Loucy (cell line): Measurements from ENCODE around the gene MED29.

Source experiments
- H2AFZ ChIP-seq: fragments of 200-600 bp; sonication (generic); 2 replicates; pipeline ENCODE4 v1.6.0; 2016; ENCODE audit warnings: antibody characterized with exemption, mild to moderate bottlenecking, low read length, moderate library complexity
- H3F3A ChIP-seq: fragments of 200-600 bp; 2 replicates; pipeline ENCODE4 v1.6.0; 2016; ENCODE audit warnings: antibody characterized with exemption, low read depth, mild to moderate bottlenecking
- H3K27me3 ChIP-seq: fragments of 200-600 bp; sonication (generic); 2 replicates; pipeline ENCODE4 v1.6.1; 2014; ENCODE audit warnings: low read length, mild to moderate bottlenecking; ENCODE audit not compliant: insufficient read depth, poor library complexity, severe bottlenecking
- H3K36me3 ChIP-seq: fragments of 200-600 bp; sonication (generic); 2 replicates; pipeline ENCODE4 v1.6.1; 2016; ENCODE audit warnings: low read length; ENCODE audit not compliant: insufficient read depth
- H3K4me1 ChIP-seq: fragments of 200-600 bp; sonication (generic); 2 replicates; pipeline ENCODE4 v1.5.1; 2014; ENCODE audit warnings: low read length, mild to moderate bottlenecking; ENCODE audit not compliant: insufficient read depth, poor library complexity, severe bottlenecking
- H3K4me2 ChIP-seq: fragments of 200-600 bp; sonication (generic); 2 replicates; pipeline ENCODE4 v1.6.0; 2014; ENCODE audit warnings: antibody characterized with exemption, low read length, low read depth, mild to moderate bottlenecking; ENCODE audit not compliant: poor library complexity, severe bottlenecking
- H3K4me3 ChIP-seq: fragments of 200-600 bp; sonication (generic); 2 replicates; pipeline ENCODE4 v1.5.1; 2014; ENCODE audit warnings: low read length, mild to moderate bottlenecking, mixed read lengths; ENCODE audit not compliant: poor library complexity, severe bottlenecking
- H3K79me2 ChIP-seq: fragments of 200-600 bp; sonication (generic); 2 replicates; pipeline ENCODE4 v1.6.1; 2014; ENCODE audit warnings: low read length; ENCODE audit not compliant: insufficient read depth
- H3K9ac ChIP-seq: fragments of 200-600 bp; sonication (generic); 2 replicates; pipeline ENCODE4 v1.6.0; 2014; ENCODE audit warnings: mild to moderate bottlenecking, low read depth, low read length, moderate library complexity; ENCODE audit not compliant: poor library complexity, severe bottlenecking
- H3K9me2 ChIP-seq: fragments of 200-600 bp; sonication (generic); replicated peaks from 2 replicates; pipeline ENCODE4 v1.6.1; 2016; ENCODE audit warnings: low read depth, low read length, mixed read lengths
- H3K9me3 ChIP-seq: fragments of 200-600 bp; sonication (generic); 2 replicates; pipeline ENCODE4 v1.6.1; 2014; ENCODE audit warnings: mild to moderate bottlenecking, antibody characterized with exemption, low read length, low read depth; ENCODE audit not compliant: insufficient read depth
- H4K20me1 ChIP-seq: fragments of 200-600 bp; sonication (generic); 2 replicates; pipeline ENCODE4 v1.6.0; 2014; ENCODE audit warnings: antibody characterized with exemption, low read length, mild to moderate bottlenecking; ENCODE audit not compliant: insufficient read depth, poor library complexity, severe bottlenecking
- EZH2phosphoT487 ChIP-seq: fragments of 200-600 bp; IDR thresholded peaks from 2 replicates; pipeline ENCODE4 v1.6.1; 2018; ENCODE audit warnings: antibody characterized with exemption, mild to moderate bottlenecking, moderate library complexity, borderline replicate concordance
- TF ChIP-seq, protein P1 (sequence below): fragments of 200-600 bp; sonication (generic); conservative IDR thresholded peaks from 2 replicates; pipeline ENCODE4 v1.5.1; 2014; ENCODE audit warnings: mild to moderate bottlenecking, antibody characterized with exemption, low read length

The MED29 gene

DNA sequence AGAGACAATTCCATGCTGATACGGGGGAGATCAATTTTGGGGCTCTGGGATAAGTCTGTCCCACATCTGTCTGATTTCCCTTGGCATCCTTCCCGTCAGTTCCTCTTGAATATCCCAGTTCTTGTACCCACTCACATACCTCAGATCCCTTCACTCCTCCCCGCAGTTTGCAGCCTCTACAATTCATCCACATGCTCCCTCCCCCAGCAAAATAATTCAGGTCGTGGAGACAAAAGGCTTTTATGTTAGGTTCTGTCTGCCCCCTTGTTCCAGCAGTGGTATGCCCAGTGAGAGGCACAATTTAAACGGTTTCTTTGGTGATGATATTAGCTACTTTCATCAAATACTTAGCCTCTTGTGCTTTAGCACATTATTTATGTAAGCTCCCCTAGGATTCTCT is 35.0 kb downstream of the MED29 start:
- Histone ChIP-seq H3K9me3 (no peaks in the 10 kb centered on the region), H2AFZ (no peak overlapping the region), H3F3A (no peaks in the 10 kb centered on the region), H3K4me2 (no peak overlapping the region), H3K9ac (no peak overlapping the region), H4K20me1 (no peaks in the 10 kb centered on the region), H3K36me3 (peaks cover 10% of the 10 kb centered on the region; the same call in 1 of the 2 replicates), H3K27me3 (no peaks in the 10 kb centered on the region), H3K4me3 (no peak overlapping the region), H3K9me2 (no peaks in the 10 kb centered on the region), H3K4me1 (no peaks in the 10 kb centered on the region), H3K79me2 (no peaks in the 10 kb centered on the region)
- TF ChIP-seq EZH2phosphoT487 = no peak
- TF ChIP-seq, protein P1, sequence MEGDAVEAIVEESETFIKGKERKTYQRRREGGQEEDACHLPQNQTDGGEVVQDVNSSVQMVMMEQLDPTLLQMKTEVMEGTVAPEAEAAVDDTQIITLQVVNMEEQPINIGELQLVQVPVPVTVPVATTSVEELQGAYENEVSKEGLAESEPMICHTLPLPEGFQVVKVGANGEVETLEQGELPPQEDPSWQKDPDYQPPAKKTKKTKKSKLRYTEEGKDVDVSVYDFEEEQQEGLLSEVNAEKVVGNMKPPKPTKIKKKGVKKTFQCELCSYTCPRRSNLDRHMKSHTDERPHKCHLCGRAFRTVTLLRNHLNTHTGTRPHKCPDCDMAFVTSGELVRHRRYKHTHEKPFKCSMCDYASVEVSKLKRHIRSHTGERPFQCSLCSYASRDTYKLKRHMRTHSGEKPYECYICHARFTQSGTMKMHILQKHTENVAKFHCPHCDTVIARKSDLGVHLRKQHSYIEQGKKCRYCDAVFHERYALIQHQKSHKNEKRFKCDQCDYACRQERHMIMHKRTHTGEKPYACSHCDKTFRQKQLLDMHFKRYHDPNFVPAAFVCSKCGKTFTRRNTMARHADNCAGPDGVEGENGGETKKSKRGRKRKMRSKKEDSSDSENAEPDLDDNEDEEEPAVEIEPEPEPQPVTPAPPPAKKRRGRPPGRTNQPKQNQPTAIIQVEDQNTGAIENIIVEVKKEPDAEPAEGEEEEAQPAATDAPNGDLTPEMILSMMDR = no peak

DNA sequence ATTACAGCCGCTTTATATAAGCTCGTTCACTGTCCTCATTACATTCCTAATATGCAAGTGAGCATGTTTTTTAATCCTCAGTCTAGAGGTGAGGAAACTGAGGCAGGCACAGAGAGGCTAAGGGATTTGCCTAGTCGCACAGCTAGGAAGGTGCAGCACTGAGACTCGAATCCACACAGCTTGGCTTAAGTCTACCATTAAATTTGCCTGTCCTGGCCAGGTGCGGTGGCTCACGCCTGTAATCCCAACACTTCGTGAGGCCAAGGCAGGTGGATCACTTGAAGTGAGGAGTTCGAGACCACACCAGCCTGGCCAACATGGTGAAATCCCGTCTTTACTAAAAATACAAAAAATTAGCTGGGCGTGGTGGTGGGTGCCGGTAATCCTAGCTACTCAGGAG is 36.5 kb downstream of the MED29 start:
- no peak for TF ChIP-seq EZH2phosphoT487
- TF ChIP-seq, protein P1 = no peak
- Histone ChIP-seq H3F3A (no peaks in the 10 kb centered on the region), H3K9me2 (no peaks in the 10 kb centered on the region), H3K27me3 (no peaks in the 10 kb centered on the region), H4K20me1 (peaks cover 5% of the 10 kb centered on the region), H2AFZ (no peak overlapping the region), H3K4me1 (no peaks in the 10 kb centered on the region), H3K9me3 (no peaks in the 10 kb centered on the region), H3K36me3 (peaks cover 13% of the 10 kb centered on the region; the same call in 1 of the 2 replicates), H3K4me2 (no peak overlapping the region), H3K9ac (no peak overlapping the region), H3K4me3 (no peak overlapping the region), H3K79me2 (peaks cover 5% of the 10 kb centered on the region; the same call in 1 of the 2 replicates)

DNA sequence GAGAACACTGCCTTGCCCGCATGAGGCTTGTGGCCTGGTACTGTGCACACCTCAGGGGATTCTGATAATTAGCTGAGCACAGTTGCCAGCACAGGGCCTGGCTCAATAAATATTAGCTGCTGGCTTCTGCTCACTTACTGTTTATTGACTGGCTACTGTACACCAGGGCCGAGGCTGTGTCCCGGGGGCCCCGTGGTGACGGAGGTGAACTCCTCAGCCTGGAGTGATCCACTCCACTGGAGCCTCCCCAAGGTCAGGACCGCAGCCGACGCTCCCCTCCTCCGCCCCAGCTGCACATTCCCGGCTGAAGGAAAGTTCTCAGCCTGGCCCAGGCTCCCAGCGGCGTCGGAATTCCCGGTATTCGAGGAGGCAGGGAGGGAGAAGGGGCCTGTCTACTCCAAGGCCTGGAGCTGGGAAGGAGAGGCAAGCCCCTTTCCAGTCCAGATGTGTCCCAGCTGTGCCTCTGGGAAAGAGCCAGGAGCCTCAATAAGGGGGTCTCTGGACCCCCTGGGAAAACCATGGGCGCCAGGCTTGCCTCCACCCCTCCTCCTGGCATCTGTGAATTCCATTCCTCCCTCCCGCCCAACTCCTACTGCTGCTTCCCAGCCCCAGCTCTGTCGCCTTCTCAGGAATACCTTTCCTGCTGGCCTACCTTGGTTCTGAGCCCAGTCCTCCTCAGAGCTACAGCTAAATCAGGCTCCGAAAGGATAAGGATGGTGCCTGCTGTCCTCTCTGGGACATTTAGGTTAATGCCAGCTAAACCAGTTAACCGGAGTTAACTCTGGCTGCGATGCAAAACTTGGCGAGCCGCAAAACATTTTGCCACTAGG is 37.3 kb downstream of the MED29 start:
- Histone ChIP-seq H3K4me2 (no peak overlapping the region), H3F3A (no peaks in the 10 kb centered on the region), H3K4me3 (no peak overlapping the region), H3K9me3 (no peaks in the 10 kb centered on the region), H3K36me3 (peaks cover 18% of the 10 kb centered on the region), H3K79me2 (peaks cover 13% of the 10 kb centered on the region), H2AFZ (no peak overlapping the region), H3K27me3 (no peaks in the 10 kb centered on the region), H3K4me1 (peaks cover 2% of the 10 kb centered on the region), H4K20me1 (peaks cover 13% of the 10 kb centered on the region), H3K9ac (no peak overlapping the region), H3K9me2 (no peaks in the 10 kb centered on the region)
- TF ChIP-seq, protein P1 = no peak
- TF ChIP-seq EZH2phosphoT487 = no peak
